Epithelial cell of proximal tubule (primary cell): Measurements from ENCODE around the gene ACIN1. TPM values are rescaled to one million over a fixed set of nuclear protein-coding genes. Genes with fewer than 3 reads are reported as not detected.
"Not testable (repeated sequence)": the region's sequence is repeated elsewhere in the genome, so short reads cannot be mapped to it uniquely, and the experiment has no call there.

Experiments
- DNase-seq: peaks from one replicate; pipeline ENCODE4 v3.0.0-alpha.2; 2011; ENCODE audit warnings: low read depth
- H3K4me3 ChIP-seq: 2 replicates; pipeline ENCODE4 v1.5.1; 2011; ENCODE audit warnings: low read depth, mild to moderate bottlenecking, low read length
- CTCF ChIP-seq: conservative IDR thresholded peaks from 2 replicates; pipeline ENCODE4 v1.5.1; 2012; ENCODE audit warnings: low read depth, mild to moderate bottlenecking, low read length
- total RNA-seq: library from RNA; depleted of rRNA; stranded (reverse); fragments of >200 nt; gene quantifications from 2 replicates; pipeline ENCODE4 v1.2.3, GENCODE V29; 2015

ACIN1 gene
- total RNA-seq, 1 donor from 2014 or later: 84.1 TPM

- no peak for DNase-seq
- TF ChIP-seq CTCF: no peak
- H3K4me3 ChIP-seq: no peak overlapping the region
Measured at GRCh38 chr14:23021889-23022442, 73.0 kb downstream of the ACIN1 start.

GRCh38 chr14:23021434-23021833 is 73.5 kb downstream of the ACIN1 start:
- no peak for DNase-seq
- no peak for TF ChIP-seq CTCF
- H3K4me3 ChIP-seq: no peak overlapping the region

- no peak overlapping the region for H3K4me3 ChIP-seq
- DNase-seq: no peak
- TF ChIP-seq CTCF: no peak
Measured at GRCh38 chr14:23020143-23021128, 74.5 kb downstream of the ACIN1 start.

- DNase-seq: no peak
- TF ChIP-seq CTCF: no peak
Measured at GRCh38 chr14:23018107-23018506, 76.8 kb downstream of the ACIN1 start.

GRCh38 chr14:23017091-23017490 is 77.8 kb downstream of the ACIN1 start:
- no peak for DNase-seq
- no peak overlapping the region for H3K4me3 ChIP-seq
- TF ChIP-seq CTCF: no peak

More at GRCh38 chr14:23018107-23018506, 76.8 kb downstream of the ACIN1 start:
- H3K4me3 ChIP-seq: no peak overlapping the region

GRCh38 chr14:23015618-23016017 is 79.3 kb downstream of the ACIN1 start:
- no peak for TF ChIP-seq CTCF
- no peak overlapping the region for H3K4me3 ChIP-seq
- no peak for DNase-seq

- not testable (repeated sequence) for DNase-seq, H3K4me3 ChIP-seq
Measured at GRCh38 chr14:23013749-23014054, 81.2 kb downstream of the ACIN1 start.
